AG09309 (cell line): ENCODE results near the gene SPSB4.
A peak's percentile ranks its signal among the peaks of the same experiment; 100 is the strongest.

Source experiments
- DNase-seq: peaks from one replicate; pipeline ENCODE4 v3.0.0-alpha.2; 2010; ENCODE audit warnings: low read depth
- H3K4me3 ChIP-seq: 2 replicates; pipeline ENCODE4 v1.5.1; 2011; ENCODE audit warnings: mild to moderate bottlenecking, low read depth, low read length, moderate library complexity; ENCODE audit not compliant: control insufficient read depth
- TF ChIP-seq, protein P1 (sequence below): IDR thresholded peaks from 2 replicates; pipeline ENCODE4 v1.5.1; 2011; ENCODE audit warnings: mild to moderate bottlenecking, low read depth, low read length, inconsistent platforms; ENCODE audit not compliant: insufficient read depth, control insufficient read depth; ENCODE audit errors: missing control alignments

The SPSB4 gene

DNA sequence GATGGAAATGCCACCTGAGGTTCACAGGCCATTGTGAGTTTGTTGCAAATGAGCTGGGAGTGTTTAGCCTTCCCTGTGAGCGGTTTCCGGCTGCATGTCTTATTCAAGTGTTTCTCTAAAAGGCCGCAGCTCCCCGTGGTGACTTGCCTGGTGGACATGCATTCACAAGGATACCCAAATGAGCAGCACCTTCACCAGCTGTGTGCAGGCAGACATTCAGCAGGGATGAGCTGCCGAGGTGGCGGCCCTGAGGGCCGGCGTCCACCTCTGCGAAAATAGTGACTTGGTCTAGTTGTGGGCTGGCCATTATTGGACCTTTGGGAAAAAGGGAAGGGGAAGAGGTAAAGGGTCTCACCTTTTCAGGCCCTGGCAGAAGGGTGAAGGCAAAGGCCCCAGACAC is 23.4 kb downstream of the SPSB4 start:
- no peak for DNase-seq
- H3K4me3 ChIP-seq: no peak overlapping the region
- TF ChIP-seq, protein P1, sequence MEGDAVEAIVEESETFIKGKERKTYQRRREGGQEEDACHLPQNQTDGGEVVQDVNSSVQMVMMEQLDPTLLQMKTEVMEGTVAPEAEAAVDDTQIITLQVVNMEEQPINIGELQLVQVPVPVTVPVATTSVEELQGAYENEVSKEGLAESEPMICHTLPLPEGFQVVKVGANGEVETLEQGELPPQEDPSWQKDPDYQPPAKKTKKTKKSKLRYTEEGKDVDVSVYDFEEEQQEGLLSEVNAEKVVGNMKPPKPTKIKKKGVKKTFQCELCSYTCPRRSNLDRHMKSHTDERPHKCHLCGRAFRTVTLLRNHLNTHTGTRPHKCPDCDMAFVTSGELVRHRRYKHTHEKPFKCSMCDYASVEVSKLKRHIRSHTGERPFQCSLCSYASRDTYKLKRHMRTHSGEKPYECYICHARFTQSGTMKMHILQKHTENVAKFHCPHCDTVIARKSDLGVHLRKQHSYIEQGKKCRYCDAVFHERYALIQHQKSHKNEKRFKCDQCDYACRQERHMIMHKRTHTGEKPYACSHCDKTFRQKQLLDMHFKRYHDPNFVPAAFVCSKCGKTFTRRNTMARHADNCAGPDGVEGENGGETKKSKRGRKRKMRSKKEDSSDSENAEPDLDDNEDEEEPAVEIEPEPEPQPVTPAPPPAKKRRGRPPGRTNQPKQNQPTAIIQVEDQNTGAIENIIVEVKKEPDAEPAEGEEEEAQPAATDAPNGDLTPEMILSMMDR: no peak

DNA sequence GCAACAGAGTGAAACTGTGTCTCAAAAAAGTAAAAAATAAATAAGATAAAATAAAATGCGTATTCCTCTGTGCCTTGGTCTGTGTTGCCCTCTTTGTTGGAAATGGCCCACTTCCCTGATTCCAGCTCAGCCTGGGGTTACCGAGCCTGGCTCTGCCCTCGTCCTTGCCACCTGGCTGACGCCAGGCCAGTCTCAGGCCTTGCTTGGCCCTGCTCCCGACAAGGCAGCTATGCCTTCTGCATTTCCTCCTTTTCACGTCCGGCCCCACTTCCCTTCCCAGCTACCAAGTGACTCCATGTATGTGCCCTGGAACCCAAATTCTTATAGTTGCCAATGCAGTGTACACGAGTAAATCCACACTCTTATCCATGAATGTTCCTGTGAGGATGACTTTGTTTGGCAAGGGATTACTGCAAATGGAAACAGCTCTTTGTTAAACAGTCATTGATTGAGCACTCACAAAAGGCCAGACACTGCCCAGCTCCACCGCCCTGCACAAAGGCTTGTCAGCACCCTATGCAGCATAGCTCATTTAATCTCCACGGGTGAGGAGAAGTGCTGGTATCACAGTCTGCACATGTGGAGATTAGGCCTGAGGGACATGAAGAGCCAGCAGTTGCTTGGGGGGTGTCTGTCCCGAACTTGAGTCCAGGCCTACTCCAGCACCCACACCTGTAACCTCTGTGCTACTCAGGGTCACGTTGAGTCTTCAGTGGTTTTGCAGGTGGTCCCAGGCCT is 25.1 kb downstream of the SPSB4 start:
- TF ChIP-seq, protein P1: no peak
- DNase-seq: no peak
- H3K4me3 ChIP-seq: no peak overlapping the region

DNA sequence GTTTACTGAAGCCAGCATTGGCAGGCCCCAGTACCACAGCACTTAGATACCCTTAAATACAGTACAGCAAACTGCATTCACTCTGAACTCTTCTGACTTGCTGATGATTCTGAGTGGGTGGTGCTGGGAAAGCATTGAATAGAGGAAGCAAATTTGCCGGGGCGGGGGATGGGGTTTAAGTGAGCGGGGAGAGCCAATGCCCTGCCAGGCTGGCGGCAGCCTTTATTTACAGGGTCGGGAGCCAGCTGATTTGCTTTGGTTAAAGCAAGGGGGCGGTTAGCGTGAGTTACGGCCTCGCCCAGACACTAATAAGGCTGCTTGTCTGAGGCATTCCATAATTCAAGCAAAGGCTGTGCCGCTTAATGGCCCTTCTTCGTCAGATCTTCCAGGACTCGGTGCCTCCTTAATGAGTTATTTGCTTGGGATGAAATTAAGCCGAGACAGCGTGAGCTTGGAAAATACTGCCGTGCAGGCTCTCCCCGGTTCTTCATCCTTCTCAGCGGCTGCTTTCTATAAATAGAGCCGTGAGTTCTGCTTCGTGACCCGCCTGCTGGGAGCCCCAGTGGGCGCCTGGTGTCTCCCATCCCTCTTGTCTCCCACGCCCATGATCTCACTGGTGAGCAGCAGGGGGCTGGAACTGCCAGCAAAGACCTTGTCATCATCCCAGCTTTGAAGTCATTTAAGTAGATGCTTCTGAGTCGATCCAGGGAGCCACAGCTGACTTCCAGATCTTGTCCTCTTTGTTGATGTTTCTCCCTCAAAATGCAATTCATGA is 25.8 kb downstream of the SPSB4 start:
- DNase-seq: peak; percentile 7
- peak overlapping the region; percentile 19 for H3K4me3 ChIP-seq
- TF ChIP-seq, protein P1: no peak

DNA sequence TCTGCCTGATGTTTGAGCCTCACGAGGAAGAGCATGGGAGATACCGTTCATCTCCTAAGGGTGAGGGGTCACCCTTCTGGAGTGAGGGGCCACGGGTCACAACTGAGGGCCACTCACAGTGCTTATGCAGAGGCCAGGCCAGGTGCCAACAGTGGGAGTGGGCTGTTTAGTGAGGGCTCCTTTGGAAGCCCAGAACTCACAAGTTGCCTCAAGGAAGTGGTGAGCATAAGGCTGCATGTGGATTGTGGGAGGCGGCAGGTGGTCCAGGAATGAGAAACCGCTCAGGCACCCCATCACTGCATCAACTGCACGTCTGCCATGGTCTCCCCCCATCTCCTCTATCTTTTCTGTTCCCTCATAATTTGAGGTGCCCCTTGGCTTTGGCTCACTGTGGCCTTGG is 26.5 kb downstream of the SPSB4 start:
- H3K4me3 ChIP-seq: peak overlapping the region; percentile 19; the same call in 1 of the 2 replicates
- TF ChIP-seq, protein P1: no peak
- DNase-seq: no peak

DNA sequence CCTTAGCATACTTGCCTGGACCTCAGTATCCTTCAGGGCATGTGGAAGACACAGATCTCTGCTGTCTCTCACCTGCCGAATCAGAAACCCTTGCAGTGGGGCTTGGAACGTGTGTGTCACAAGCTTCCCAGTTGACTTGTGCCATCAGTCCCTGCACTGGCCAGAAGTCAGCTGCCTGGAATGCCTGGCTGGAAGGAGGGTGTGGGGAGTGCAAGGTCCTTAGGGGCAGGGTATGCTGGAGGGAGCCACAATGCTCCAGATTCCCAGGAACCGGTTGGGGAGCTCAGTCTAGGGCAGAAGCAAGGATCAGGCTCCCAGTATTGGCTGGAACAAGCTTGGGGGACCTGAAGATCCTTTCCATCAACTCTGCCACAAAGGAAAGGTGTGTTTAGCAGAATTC is 27.1 kb downstream of the SPSB4 start:
- TF ChIP-seq, protein P1: no peak
- no peak for DNase-seq
- H3K4me3 ChIP-seq: no peak overlapping the region

DNA sequence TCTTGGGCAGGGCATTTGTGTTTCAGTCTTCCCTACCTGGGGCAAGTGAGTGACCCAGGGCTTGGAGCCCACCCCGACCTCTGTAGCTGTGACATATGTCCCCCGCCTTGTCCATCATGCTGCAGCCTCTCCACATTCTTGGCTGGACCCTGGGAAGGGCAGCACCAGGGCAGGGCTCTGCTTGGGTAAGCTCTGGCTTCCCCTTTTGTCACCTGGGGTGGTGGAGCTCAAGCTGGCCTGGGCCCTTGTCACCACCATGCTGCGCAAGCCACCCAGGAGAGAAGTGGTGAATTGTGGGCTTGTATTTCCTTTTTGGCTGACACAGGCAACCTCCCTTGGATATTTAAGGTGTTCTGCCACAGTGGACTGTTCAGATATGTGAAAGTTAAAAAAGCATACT is 29.3 kb downstream of the SPSB4 start:
- TF ChIP-seq, protein P1: no peak
- no peak for DNase-seq

More for the DNA sequence above, 29.3 kb downstream of the SPSB4 start:
- H3K4me3 ChIP-seq: no peak overlapping the region
